ENCODE measurements around the gene ZNF568.

ZNF568 gene

DNA sequence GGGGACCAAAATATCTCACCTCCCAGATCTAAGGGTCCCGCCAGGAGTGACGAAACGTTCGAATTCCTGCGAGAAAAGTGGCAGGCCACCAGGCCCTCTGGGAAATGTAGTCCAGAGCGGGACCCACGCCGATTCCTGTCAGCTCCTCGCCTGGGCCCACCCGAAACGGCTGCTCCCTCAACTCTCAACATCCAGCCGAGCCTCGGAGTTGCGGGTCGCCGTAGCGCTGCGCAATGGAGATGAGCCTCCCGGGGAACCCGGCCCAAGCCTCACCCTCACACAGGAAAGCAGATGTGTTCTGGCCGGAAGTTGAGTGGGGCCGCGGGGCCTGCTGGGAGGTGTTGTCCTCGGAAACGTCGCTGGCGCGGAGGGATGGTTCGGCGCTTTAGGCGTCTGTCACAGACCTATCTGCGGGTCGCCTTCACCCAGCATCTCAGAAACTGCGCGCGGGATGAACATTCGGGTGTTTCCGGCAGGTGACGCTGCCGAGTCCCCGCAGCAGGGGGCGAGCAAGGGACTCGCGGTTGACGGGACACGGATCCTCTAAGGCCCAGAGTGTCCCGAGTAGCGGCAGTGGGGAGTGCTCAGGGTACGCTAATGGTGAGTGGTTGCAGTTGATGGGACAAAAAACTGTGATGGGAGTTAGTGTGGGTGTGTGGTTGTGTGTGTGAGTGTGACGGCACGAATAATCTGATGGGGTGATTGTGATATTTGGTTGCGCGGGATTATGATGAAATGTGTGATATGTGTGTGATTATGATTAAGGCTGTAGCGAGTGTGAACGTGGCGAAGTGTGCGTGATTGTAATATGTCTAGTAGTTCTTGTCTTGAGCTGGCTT lies at the start of gene ZNF568, which contains the start of gene ZNF829:
ZNF568 (plus strand) TSS at position 341 of the 839 bp plus-strand sequence. CDS start 6,439 bp downstream, outside the sequence.
ZNF829 (minus strand) TSS at position 300 of the 839 bp plus-strand sequence. CDS start 1,124 bp downstream, outside the sequence.
- peak; percentile 79 for DNase-seq (ENCODE audit: low read depth)

DNA sequence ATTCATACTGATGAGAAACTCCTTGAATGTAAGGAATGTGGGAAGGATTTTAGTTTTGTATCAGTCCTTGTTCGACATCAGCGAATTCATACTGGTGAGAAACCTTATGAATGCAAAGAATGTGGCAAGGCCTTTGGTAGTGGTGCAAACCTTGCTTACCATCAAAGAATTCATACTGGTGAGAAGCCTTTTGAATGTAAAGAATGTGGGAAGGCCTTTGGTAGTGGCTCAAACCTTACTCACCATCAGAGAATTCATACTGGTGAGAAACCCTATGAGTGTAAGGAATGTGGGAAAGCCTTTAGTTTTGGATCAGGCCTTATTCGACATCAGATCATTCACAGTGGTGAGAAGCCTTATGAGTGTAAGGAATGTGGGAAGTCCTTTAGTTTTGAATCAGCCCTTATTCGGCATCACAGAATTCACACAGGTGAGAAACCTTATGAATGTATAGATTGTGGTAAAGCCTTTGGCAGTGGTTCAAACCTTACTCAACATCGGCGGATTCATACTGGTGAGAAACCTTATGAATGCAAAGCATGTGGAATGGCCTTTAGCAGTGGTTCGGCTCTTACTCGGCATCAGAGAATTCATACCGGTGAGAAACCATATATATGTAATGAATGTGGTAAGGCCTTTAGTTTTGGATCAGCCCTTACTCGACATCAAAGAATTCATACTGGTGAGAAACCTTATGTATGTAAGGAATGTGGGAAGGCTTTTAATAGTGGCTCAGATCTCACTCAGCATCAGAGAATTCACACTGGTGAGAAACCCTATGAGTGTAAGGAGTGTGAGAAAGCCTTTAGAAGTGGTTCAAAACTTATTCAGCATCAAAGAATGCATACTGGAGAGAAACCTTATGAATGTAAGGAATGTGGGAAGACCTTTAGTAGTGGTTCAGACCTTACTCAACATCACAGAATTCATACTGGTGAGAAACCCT lies 38.9 kb upstream of the ZNF568 start:
- DNase-seq (ENCODE audit: low read depth), result no peak

DNA sequence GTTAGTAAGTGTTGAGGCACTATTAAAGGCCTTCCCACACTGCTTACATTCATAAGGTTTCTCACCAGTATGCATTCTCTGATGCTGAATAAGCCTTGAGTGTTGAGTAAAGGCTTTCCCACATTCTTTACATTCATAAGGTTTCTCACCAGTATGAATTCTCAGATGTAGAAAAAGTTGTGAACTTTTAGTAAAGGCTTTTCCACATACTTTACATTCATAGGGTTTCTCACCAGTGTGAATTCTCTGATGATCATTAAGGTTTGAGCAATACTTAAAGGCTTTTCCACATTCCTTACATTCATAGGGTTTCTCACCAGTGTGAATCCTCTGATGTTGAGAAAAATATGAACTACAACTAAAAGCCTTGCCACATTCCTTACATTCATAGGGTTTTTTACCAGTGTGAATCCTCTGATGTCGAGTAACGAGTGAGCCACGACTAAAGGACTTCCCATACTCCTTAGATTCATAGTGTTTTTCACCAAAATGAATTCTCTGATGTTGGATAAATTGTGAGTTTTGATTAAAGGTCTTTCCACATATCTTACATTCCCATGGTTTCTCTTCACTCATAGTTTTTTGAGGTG lies 24.3 kb upstream of the ZNF568 start:
- no peak for DNase-seq (ENCODE audit: low read depth)

DNA sequence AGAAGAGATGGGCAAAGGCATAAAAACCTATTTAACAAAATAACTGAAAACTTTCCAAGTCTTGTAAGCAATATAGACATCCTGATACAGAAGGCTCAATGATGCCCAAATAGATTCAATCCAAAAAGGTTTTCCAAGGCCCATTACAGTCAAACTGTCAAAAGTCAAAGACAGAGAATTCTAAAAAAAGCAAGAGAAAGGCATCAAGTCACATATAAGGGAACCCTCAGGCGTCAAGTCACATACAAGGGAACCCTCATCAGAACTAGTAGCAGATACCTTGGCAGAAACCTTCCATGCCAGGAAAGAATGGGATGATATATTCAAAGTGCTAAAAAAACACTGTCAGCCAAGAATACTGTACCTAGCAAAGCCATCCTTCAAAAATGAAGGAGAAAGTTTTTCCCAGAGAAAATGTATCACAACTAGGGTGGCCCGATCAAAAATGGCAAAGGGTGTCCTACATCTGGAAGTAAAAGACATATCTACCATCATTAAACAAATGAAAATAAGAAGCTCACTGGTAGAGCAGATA lies 21.2 kb upstream of the ZNF568 start:
- no peak for DNase-seq (ENCODE audit: low read depth)

DNA sequence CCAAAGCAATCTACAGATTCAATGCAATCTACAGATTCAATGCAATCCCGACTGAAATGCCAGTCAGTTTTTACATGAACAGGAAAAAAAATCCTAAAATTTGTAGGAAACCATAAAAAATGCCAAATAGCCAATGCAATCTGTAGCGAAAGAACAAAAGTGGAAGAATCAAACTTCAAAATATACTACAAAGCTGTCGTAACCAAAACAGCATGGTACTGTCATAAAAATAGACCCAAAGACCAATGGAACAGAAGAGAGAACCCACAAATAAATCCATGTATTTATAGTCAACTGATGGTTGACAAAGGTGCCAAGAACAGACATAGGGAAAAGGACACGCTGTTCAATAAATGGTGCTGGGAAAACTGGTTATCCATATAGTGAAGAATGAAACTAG lies 17.7 kb upstream of the ZNF568 start:
- no peak for DNase-seq (ENCODE audit: low read depth)

DNA sequence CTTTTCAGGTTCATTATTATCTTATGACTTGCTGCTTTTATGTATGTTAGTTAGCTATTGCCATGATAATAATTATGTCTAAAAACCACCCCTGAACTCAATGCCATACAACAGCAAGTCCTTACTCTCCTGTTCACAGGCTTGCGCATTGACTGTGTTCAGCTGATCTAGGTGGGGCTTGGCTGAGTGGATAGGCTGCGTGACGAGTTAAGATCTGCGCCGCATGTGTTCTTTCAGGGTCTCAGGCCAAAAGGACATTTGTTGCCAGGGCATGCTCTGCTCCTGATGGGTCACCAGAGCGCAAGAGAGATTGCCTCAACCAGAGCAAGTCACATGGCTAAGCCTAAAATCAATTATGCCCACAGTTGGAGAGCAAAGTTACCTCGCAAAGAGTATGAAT lies 859 bp downstream of the ZNF568 start:
- DNase-seq (ENCODE audit: low read depth), result no peak

DNA sequence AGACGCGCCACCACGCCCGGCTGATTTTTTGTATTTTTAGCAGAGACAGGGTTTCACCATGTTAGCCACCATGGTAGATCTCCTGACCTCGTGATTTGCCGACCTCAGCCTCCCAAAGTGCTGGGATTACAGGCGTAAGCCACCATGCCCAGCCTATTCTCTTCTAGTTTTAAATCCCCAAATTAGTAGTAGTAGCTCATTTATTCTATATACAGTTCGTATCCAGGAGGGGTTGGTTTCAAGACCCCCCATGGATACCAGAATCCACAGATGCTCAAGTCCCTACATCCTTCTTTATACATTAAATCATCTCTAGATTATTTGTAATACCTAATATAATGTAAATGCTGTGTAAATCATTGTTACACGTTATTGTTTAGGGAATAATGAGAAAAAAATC lies 2.0 kb downstream of the ZNF568 start:
- no peak for DNase-seq (ENCODE audit: low read depth)

DNA sequence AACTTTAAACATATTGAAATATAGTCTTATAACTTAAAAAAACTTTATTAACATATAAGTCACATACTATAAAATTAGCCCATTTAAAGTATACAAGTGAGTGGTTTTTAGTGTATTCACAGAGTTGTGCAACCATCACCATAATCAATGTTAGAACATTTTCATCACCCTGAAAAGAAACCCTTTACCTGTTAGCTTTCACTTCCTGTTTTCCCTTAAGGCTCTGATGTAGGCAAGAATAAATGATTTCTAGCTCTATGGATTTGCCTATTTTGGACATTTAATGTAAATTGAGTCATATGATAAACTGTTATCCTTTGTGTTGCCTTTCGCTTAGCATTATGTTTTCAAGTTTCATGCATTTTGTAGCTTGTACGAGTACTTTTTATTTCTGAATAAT lies 15.6 kb downstream of the ZNF568 start:
- DNase-seq (ENCODE audit: low read depth), result no peak

DNA sequence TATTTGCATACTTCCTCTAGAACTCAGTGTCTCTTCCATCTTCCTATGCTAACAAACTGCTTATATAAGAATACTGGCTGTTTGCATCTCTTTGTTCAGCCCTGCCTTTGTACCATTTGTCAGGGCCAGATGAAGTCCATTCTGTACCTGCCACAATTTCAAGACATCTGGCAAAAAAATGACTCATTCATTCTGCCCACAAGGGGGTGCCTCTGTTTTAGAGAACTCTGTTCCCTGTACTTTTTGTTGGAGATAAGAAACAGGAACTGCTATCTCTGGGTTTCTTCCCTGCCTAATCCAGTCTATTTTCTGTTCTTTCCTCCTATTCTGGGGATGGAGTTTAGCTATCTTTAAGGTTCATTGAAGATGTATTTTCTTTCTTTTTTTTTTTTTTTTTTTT lies 23.0 kb downstream of the ZNF568 start:
- DNase-seq (ENCODE audit: low read depth), result no peak

DNA sequence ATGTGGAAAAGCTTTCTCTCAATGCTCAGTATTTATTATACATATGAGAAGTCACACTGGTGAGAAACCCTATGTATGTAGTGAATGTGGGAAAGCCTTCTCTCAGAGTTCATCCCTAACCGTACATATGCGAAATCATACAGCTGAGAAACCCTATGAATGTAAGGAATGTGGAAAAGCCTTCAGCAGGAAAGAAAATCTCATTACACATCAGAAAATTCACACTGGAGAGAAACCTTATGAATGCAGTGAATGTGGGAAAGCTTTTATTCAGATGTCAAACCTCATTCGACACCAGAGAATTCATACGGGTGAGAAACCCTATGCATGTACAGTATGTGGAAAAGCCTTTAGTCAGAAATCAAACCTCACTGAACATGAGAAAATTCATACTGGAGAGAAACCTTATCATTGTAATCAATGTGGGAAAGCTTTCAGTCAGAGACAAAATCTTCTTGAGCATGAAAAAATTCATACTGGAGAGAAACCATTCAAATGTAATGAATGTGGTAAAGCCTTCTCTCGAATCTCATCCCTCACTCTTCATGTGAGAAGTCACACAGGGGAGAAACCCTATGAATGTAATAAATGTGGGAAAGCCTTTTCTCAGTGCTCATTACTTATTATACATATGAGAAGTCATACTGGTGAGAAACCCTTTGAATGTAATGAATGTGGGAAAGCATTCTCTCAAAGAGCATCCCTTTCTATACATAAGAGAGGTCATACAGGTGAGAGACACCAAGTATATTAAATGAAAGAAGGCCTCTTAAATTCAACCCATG lies 34.4 kb downstream of the ZNF568 start:
- DNase-seq (ENCODE audit: low read depth), result no peak

DNA sequence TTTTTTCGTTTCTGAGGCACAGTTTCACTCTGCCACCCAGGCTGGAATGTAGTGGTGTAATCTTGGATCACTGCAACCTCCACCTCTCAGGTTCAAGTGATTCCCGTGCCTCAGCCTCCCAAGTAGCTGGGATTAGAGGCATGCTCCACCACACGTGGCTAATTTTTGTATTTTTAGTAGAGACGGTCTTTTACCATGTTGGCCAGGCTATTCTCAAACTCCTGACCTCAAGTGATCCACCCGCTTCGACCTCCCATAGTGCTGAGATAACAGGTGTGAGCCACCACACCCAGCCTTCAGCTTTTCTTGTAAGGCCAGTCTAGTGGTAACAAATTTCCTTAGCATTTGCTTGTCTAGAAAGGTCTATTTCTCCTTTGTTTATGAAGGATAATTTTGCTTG lies 46.2 kb downstream of the ZNF568 start:
- DNase-seq (ENCODE audit: low read depth), result no peak

DNA sequence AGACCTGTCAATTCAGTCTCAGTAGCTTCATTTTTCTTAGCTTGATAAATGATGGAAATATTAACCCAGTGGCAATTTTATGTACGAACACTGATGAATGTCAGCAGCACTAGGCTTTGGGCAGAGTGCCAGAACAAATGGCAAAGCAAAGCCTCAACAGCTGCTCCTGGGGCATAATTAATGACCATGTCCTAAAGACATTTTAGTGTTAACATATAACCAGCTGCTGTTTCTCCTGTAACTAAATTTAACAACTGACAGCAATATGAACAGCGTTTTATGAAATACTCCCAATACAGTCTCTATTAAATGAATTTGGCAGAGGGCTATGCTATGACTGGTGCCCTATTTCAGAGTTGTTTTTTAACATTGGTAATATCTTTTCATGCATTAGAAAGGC lies 47.1 kb downstream of the ZNF568 start:
- no peak for DNase-seq (ENCODE audit: low read depth)

DNA sequence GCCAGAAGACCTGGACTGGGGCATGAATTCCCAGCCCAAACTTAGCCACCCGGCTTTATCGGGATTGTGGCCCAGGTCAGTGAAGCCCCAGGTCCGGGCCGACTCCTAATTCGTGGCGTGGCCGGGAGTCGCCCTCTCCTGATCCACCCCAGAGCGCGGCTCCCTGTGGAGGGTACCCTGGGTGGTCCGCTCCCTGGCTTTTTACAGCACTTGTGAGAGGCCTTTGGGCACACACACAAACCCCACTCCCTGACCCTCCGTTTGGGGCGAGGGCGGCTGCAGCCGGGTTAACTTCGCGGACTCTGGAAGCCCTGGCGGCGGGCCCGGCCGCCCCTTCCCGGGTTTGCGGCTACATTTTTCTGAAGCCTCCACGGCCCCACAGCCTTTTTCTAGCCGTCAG lies 56.4 kb downstream of the ZNF568 start:
- no peak for DNase-seq (ENCODE audit: low read depth)

DNA sequence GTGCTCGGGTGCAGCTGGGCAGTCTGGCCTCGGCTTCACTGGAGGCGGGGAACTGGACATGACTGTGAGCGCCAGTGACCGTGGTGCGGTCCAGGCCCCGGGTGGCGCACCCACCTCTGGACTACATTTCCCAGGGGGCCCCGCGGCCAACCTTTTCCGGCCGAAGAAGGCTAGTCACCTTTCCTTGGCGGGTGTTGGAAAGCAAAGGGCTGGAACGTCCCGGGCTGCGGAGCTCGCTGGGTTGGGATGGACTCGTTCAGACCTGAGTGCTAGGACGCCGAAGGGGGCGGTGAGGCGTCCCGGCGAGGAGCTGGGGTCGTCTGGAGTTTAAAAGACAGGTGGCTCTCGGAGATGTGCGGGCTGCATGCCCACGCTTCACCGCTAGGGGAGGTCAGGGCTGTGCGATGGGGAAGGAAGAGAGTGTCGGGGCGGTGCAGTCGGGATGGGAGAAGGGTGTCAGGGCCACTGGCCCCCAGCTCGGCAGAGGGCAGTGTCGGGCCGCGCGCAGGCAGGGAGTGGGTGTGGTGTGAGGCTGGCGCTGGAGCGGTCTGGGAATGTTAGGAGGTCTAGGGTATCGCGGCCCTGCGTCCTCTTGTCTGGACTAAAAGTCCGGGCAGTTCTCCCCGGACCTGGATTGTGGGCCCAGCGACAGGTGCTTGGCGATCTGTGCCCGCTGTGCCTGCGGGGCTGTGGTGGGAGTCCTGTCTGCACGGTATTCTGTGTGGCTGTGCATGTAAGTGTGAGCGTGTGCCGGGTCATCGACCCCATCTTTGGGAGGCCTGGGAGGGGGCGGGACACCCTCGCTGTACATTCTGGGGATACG lies 57.1 kb downstream of the ZNF568 start:
- peak; percentile 64 for DNase-seq (ENCODE audit: low read depth)

DNA sequence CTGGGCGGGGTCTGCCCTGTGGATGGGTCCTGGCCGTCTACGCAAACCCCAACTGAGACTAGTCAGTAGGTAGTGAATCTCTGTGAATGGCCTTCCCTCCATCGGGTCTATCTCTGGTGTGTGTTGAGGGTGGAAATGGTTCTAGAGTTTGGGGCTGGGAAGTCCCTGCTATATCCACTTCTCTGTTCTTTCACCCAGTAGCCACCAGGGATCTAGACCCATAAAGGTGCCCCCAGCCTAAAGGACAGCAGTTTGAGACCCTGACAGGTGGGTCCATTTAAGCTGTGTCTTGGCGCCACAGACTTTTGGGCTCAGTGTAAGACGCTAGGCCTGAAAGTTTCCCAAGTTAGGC lies 57.7 kb downstream of the ZNF568 start:
- no peak for DNase-seq (ENCODE audit: low read depth)

DNA sequence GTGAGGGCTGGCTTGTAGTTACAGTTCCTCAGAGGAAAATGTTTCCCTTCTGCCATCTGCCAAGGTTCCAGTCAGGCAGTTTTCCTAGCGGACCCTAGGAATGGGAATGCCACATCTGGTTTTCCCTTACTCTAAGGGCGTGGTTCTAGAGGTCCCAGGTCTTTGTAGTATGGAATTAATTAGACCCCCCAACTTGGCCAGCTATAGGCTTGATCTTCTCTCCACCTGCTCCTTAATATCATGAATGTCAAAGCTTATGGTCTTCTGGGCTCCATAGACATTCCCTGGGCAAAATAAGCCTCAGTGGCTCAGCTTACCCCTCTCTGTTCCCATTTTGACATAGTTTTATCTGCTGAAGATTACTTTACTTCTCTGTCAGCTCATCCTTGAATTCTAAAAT lies 70.0 kb downstream of the ZNF568 start:
- DNase-seq (ENCODE audit: low read depth), result no peak

DNA sequence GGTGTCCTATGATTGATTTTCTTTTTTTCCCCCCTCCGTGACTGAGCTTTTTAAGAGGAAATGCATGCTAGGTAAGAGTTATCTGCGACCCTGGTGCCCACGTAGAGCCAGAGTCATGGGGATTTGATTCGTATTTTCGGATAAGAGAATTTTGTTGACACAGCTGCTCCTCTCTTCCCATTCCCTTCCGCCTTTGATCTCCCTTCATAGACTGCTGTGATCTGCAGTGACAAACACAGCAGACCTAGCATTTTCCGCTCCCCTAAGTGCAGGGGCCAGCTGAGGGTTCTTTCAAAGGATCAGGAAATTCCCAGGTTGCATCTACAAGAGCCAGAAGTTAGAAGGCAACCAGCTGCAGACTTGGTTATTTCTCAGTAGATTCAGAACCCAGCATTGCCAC lies 70.5 kb downstream of the ZNF568 start:
- no peak for DNase-seq (ENCODE audit: low read depth)

DNA sequence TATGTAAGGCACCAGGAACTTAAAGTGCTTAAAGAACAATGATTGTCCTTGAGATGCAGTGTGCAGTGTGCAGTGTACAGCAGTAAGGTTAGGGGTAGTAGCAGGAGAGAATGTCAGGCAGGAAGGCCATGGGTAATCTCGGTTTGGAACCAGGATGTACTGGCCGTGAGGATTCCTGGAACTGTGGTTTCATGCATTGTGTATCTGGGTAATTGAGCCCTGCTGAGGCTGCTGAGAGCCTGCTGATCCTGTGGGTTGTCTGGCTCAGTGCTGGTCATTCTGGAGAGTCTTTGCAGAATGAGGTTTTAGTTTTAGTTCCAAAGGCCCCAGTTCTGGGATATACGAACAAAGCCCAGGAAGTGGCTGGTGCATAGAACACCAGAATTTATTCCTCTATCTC lies 71.0 kb downstream of the ZNF568 start:
- DNase-seq (ENCODE audit: low read depth), result no peak

DNA sequence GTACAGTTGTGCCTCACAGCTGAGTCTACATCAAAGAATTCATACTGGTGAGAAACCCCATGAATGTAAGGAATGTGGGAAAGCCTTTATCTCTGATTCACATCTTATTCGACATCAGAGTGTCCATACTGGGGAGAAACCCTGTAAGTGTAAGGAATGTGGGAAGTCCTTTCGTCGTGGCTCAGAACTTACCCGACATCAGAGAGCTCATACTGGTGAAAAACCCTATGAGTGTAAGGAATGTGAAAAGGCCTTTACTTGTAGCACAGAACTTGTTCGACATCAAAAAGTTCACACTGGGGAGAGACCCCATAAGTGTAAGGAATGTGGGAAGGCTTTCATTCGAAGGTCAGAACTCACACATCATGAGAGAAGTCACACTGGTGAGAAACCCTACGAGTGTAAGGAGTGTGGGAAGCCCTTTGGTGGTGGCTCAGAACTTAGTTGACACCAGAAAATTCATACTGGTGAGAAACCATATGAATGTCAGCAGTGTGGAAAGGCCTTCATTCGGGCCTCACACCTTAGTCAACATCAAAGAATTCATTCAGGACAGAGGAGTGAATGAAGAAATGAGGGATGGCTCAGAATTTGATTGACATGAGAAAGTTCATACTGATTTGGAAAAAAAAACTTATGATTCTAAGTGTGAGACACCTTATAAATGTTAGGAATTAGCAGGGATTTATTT lies 81.2 kb downstream of the ZNF568 start:
- no peak for DNase-seq (ENCODE audit: low read depth)

DNA sequence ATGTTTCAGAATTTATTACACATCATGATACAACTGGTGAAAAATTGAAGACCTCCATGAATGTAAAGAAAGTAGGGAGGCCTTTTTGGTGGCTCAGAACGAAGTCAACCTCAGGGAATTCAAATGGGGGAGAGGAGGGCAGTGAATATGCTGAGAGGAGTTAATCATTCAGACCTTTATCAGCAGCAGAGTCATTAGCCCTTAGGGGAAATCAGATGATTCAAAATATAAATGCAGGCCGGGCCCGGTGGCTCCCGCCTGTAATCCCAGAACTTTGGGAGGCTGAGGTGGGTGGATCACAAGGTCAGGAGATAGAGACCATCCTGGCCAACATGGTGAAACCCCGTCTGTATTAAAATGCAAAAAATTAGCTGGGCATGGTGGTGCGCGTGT lies 81.7 kb downstream of the ZNF568 start:
- DNase-seq (ENCODE audit: low read depth), result no peak
